Body of pancreas (tissue), 4 donors: ENCODE data around the gene NOX3. TPM values are rescaled to one million over a fixed set of nuclear protein-coding genes. Genes with fewer than 3 reads are reported as not detected.

Experiments used
- ATAC-seq: fragments of 150-250 bp; one replicate; pipeline ENCODE4 v1.9.1; 2016
- DNase-seq, 4 donors: peaks; one replicate each; pipeline ENCODE4 v3.0.0-alpha.2; 2019
- H3K27ac ChIP-seq, 4 donors: fragments of 200-600 bp; sonication (generic); 1 replicate in 3 of 4; 2 replicates in 1 of 4; pipeline versions ENCODE4 v1.5.1 to v1.6.1; 2016 to 2019; ENCODE audit warnings: mild to moderate bottlenecking in 1 of 4, mixed read lengths in 1 of 4, moderate library complexity in 1 of 4
- H3K27me3 ChIP-seq, 2 donors: fragments of 200-600 bp; sonication (generic); one replicate each; pipeline ENCODE4 v1.6.0; 2016; ENCODE audit warnings: mild to moderate bottlenecking in 1 of 2
- H3K36me3 ChIP-seq, 2 donors: fragments of 200-600 bp; sonication (generic); replicated peaks in 1 of 2; 2 replicates each; pipeline ENCODE4 v1.5.1; 2016; ENCODE audit warnings: low read depth in 2 of 2; ENCODE audit not compliant: insufficient read depth in 1 of 2
- H3K4me1 ChIP-seq: fragments of 200-600 bp; sonication (generic); one replicate; pipeline ENCODE4 v1.6.0; 2016
- H3K4me3 ChIP-seq, 2 donors: fragments of 200-600 bp; sonication (generic); 1 replicate in 1 of 2; 2 replicates in 1 of 2; pipeline ENCODE4 v1.5.1; 2016 to 2019
- H3K9me3 ChIP-seq, 3 donors: fragments of 200-600 bp; sonication (generic); 1 replicate in 2 of 3; 2 replicates in 1 of 3; pipeline ENCODE4 v1.5.1; 2016
- POLR2A ChIP-seq, 3 donors: fragments of 450-650 bp; IDR thresholded peaks; one replicate each; pipeline ENCODE4 v1.6.1; 2016; ENCODE audit warnings: antibody characterized with exemption in 3 of 3, mild to moderate bottlenecking in 2 of 3
- WGBS, 2 donors: methylation state at CpG; one replicate each; pipeline ENCODE4 v1.1.5; 2017; 5-methylcytosine and 5-hydroxymethylcytosine counted together
- intact Hi-C: fragments of 100-400 bp; cut with DNase I; formaldehyde crosslinking; loops from one replicate; pipeline ENCODE4 v1.15.1; 2023
- total RNA-seq, 2 donors: library from RNA; depleted of rRNA; stranded (reverse); fragments of >200 nt; gene quantifications; one replicate each; pipeline ENCODE4 v1.1.0, GENCODE V29; 2016
- TF ChIP-seq, protein P1 (sequence below), 7 experiments: fragments of 450-650 bp in 4 of 7; fragments of 200-600 bp in 3 of 7; sonication (generic) in 3 of 7; IDR thresholded peaks; one replicate each; pipeline ENCODE4 v1.5.1; 2016 to 2019; ENCODE audit warnings: antibody characterized with exemption in 7 of 7

NOX3 gene
- total RNA-seq, 2 donors from 2014 or later: not detected

- H3K27ac ChIP-seq: no peak overlapping the region
- H3K9me3 ChIP-seq: peaks cover 0 to 7% (median 0%) of the 10 kb centered on the region in 3 donors
- intact Hi-C loops: no loop called here
- DNase-seq: no peak
- TF ChIP-seq, protein P1, sequence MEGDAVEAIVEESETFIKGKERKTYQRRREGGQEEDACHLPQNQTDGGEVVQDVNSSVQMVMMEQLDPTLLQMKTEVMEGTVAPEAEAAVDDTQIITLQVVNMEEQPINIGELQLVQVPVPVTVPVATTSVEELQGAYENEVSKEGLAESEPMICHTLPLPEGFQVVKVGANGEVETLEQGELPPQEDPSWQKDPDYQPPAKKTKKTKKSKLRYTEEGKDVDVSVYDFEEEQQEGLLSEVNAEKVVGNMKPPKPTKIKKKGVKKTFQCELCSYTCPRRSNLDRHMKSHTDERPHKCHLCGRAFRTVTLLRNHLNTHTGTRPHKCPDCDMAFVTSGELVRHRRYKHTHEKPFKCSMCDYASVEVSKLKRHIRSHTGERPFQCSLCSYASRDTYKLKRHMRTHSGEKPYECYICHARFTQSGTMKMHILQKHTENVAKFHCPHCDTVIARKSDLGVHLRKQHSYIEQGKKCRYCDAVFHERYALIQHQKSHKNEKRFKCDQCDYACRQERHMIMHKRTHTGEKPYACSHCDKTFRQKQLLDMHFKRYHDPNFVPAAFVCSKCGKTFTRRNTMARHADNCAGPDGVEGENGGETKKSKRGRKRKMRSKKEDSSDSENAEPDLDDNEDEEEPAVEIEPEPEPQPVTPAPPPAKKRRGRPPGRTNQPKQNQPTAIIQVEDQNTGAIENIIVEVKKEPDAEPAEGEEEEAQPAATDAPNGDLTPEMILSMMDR (IDR thresholded peaks at IDR 0.05): no peak
- no peak for TF ChIP-seq POLR2A (IDR thresholded peaks at IDR 0.05)
- no peaks in the 10 kb centered on the region for H3K27me3 ChIP-seq
- ATAC-seq: no peak
- H3K4me3 ChIP-seq: no peak overlapping the region
- WGBS, 2 donors: 89 to 93% methylated on average over 2 of the region's 2 CpGs
- H3K4me1 ChIP-seq: no peaks in the 10 kb centered on the region
- H3K36me3 ChIP-seq: no peaks in the 10 kb centered on the region
Measured at GRCh38 chr6:155349129-155349528, 106.5 kb downstream of the NOX3 start.

- no peak for TF ChIP-seq POLR2A (IDR thresholded peaks at IDR 0.05)
- TF ChIP-seq, protein P1 (IDR thresholded peaks at IDR 0.05): no peak
- Histone ChIP-seq H3K36me3 (no peaks in the 10 kb centered on the region), H3K27me3 (no peaks in the 10 kb centered on the region), H3K4me3 (no peak overlapping the region), H3K9me3 (no peaks in the 10 kb centered on the region), H3K4me1 (no peaks in the 10 kb centered on the region), H3K27ac (no peak overlapping the region)
- ATAC-seq (no peak), DNase-seq (no peak)
- intact Hi-C loops: no loop called here
- WGBS, 2 donors: 79 to 81% methylated on average over 1 of the region's 1 CpG
Measured at GRCh38 chr6:155347800-155348199, 107.8 kb downstream of the NOX3 start.

- no peak for TF ChIP-seq POLR2A (IDR thresholded peaks at IDR 0.05)
- TF ChIP-seq, protein P1 (IDR thresholded peaks at IDR 0.05): no peak
- no peak for ATAC-seq
- no peaks in the 10 kb centered on the region for H3K36me3 ChIP-seq
Measured at GRCh38 chr6:155346957-155347356, 108.7 kb downstream of the NOX3 start.

More at GRCh38 chr6:155346957-155347356, 108.7 kb downstream of the NOX3 start:
- Histone ChIP-seq H3K27ac (no peak overlapping the region), H3K4me1 (no peaks in the 10 kb centered on the region), H3K9me3 (no peaks in the 10 kb centered on the region), H3K4me3 (no peak overlapping the region), H3K27me3 (no peaks in the 10 kb centered on the region)
- intact Hi-C loops: no loop called here
- DNase-seq: no peak

Other genes with a start within 250 kb of the NOX3 start
- not detected for gene CLDN20, start 191.8 kb downstream of the NOX3 start, total RNA-seq
- 1 to 10 TPM; 8.8 to 9.9 TPM for gene TFB1M, start 141.4 kb downstream of the NOX3 start, total RNA-seq